SW480 (cell line): Measurements from ENCODE around the gene AQP10.
"Not testable (repeated sequence)": the region's sequence is repeated elsewhere in the genome, so short reads cannot be mapped to it uniquely, and the experiment has no call there.

ENCODE experiments used
- DNase-seq: peaks from one replicate; pipeline ENCODE4 v3.0.0-alpha.2; 2016; ENCODE audit warnings: low spot score

The AQP10 gene

GRCh38 chr1:154344977-154345837 is 24.3 kb downstream of the AQP10 start:
- no peak for DNase-seq

GRCh38 chr1:154346276-154346917 is 25.5 kb downstream of the AQP10 start:
- DNase-seq: no peak

GRCh38 chr1:154347961-154348360 is 27.1 kb downstream of the AQP10 start:
- DNase-seq: no peak

- no peak for DNase-seq
These were observed 27.7 kb downstream of the AQP10 start for GRCh38 chr1:154348429-154349076.

GRCh38 chr1:154349121-154349520 is 28.2 kb downstream of the AQP10 start:
- DNase-seq: no peak

GRCh38 chr1:154350383-154350782 is 29.5 kb downstream of the AQP10 start:
- no peak for DNase-seq

- no peak for DNase-seq
These were observed 30.6 kb downstream of the AQP10 start for GRCh38 chr1:154351363-154352068.

GRCh38 chr1:154352245-154352580 is 31.3 kb downstream of the AQP10 start:
- no peak for DNase-seq

GRCh38 chr1:154352581-154353459 is 31.9 kb downstream of the AQP10 start:
- DNase-seq: peak; percentile 73

GRCh38 chr1:154353460-154353904 is 32.6 kb downstream of the AQP10 start:
- peak; percentile 38 for DNase-seq

GRCh38 chr1:154353966-154354365 is 33.1 kb downstream of the AQP10 start:
- DNase-seq: no peak

- no peak for DNase-seq
These were observed 37.6 kb downstream of the AQP10 start for GRCh38 chr1:154358519-154358918.

- no peak for DNase-seq
These were observed 39.4 kb downstream of the AQP10 start for GRCh38 chr1:154360288-154360687.

GRCh38 chr1:154360881-154361280 is 40.0 kb downstream of the AQP10 start:
- DNase-seq: not testable (repeated sequence)

- DNase-seq: no peak
These were observed 40.5 kb downstream of the AQP10 start for GRCh38 chr1:154361357-154361756.

- no peak for DNase-seq
These were observed 50.5 kb downstream of the AQP10 start for GRCh38 chr1:154371436-154371835.

- DNase-seq: not testable (repeated sequence)
These were observed 53.0 kb downstream of the AQP10 start for GRCh38 chr1:154373777-154374357.
